SU-DHL-6 (cell line): ENCODE results near the gene TMEM131.

ENCODE experiments used
- H2AFZ ChIP-seq: fragments of 200-600 bp; sonication (generic); 2 replicates; pipeline ENCODE4 v1.6.1; 2014; ENCODE audit warnings: low read depth, mild to moderate bottlenecking, moderate library complexity, mixed read lengths, antibody characterized with exemption, low read length; ENCODE audit not compliant: severe bottlenecking
- H3F3A ChIP-seq: fragments of 200-600 bp; shearing (Covaris generic); 2 replicates; pipeline ENCODE4 v1.6.0; 2016; ENCODE audit warnings: antibody characterized with exemption, mild to moderate bottlenecking; ENCODE audit not compliant: insufficient read depth
- H3K27ac ChIP-seq: fragments of 200-600 bp; sonication (generic); 2 replicates; pipeline ENCODE4 v1.5.1; 2016; ENCODE audit warnings: low read depth, mild to moderate bottlenecking, low read length, moderate library complexity, mixed read lengths
- H3K27me3 ChIP-seq: fragments of 200-600 bp; sonication (generic), shearing (Covaris generic); 2 replicates; pipeline ENCODE4 v1.6.0; 2014; ENCODE audit warnings: mild to moderate bottlenecking, low read length
- H3K36me3 ChIP-seq: fragments of 200-600 bp; sonication (generic); 2 replicates; pipeline ENCODE4 v1.6.1; 2014; ENCODE audit warnings: mild to moderate bottlenecking, low read length, mixed read lengths
- H3K4me2 ChIP-seq: fragments of 300-600, 200-600 bp; shearing (Covaris generic), sonication (generic); 2 replicates; pipeline ENCODE4 v1.6.0; 2014; ENCODE audit warnings: low read length, low read depth, mild to moderate bottlenecking; ENCODE audit not compliant: poor library complexity, severe bottlenecking
- H3K4me3 ChIP-seq: fragments of 200-600 bp; sonication (generic); 2 replicates; pipeline ENCODE4 v1.5.1; 2014; ENCODE audit warnings: antibody characterized with exemption, low read length, mild to moderate bottlenecking, mixed read lengths; ENCODE audit not compliant: insufficient read depth, poor library complexity, severe bottlenecking
- H3K79me2 ChIP-seq: fragments of 200-600 bp; sonication (generic); 2 replicates; pipeline ENCODE4 v1.6.1; 2014; ENCODE audit warnings: mild to moderate bottlenecking, low read length, moderate library complexity; ENCODE audit not compliant: insufficient read depth
- H3K9ac ChIP-seq: fragments of 200-600 bp; sonication (generic); 2 replicates; pipeline ENCODE4 v1.7.0; 2014; ENCODE audit warnings: mild to moderate bottlenecking, low read length
- H3K9me2 ChIP-seq: fragments of 200-600 bp; sonication (generic); replicated peaks from 2 replicates; pipeline ENCODE4 v1.6.1; 2014; ENCODE audit warnings: low read length; ENCODE audit not compliant: insufficient read depth
- H3K9me3 ChIP-seq: fragments of 200-600 bp; sonication (generic); 2 replicates; pipeline ENCODE4 v1.6.1; 2014; ENCODE audit warnings: low read length, mixed read lengths; ENCODE audit not compliant: insufficient read depth
- H4K20me1 ChIP-seq: fragments of 200-600 bp; sonication (generic); 2 replicates; pipeline ENCODE4 v1.6.1; 2014; ENCODE audit warnings: low read depth, mild to moderate bottlenecking, antibody characterized with exemption, low read length, moderate library complexity, mixed read lengths
- CTCF ChIP-seq: fragments of 200-600 bp; sonication (generic); IDR thresholded peaks from one replicate; pipeline ENCODE4 v1.5.1; 2017; ENCODE audit warnings: antibody characterized with exemption, mild to moderate bottlenecking, low read length, moderate library complexity; ENCODE audit not compliant: insufficient read depth, poor library complexity, severe bottlenecking
- EZH2phosphoT487 ChIP-seq: fragments of 200-600 bp; sonication (generic), shearing (Covaris generic); conservative IDR thresholded peaks from 2 replicates; pipeline ENCODE4 v1.6.1; 2018; ENCODE audit warnings: mild to moderate bottlenecking, antibody characterized with exemption, low read length, moderate library complexity, mixed read lengths

Gene TMEM131

GRCh38 chr2:97743913-97744312 is 251.8 kb downstream of the TMEM131 start:
- H3K9me3 ChIP-seq: no peaks in the 10 kb centered on the region
- H3K36me3 ChIP-seq: no peaks in the 10 kb centered on the region
- no peak overlapping the region for H3K4me3 ChIP-seq
- H4K20me1 ChIP-seq: no peaks in the 10 kb centered on the region
- H3K79me2 ChIP-seq: no peaks in the 10 kb centered on the region
- no peaks in the 10 kb centered on the region for H3K9me2 ChIP-seq
- H3F3A ChIP-seq: no peaks in the 10 kb centered on the region
- H3K4me2 ChIP-seq: no peak overlapping the region
- no peaks in the 10 kb centered on the region for H3K27me3 ChIP-seq
- H2AFZ ChIP-seq: no peak overlapping the region
- H3K27ac ChIP-seq: no peak overlapping the region
- TF ChIP-seq CTCF (no peak), EZH2phosphoT487 (no peak)
- H3K9ac ChIP-seq: no peak overlapping the region

GRCh38 chr2:97742381-97742847 is 253.3 kb downstream of the TMEM131 start:
- Histone ChIP-seq H3F3A (no peaks in the 10 kb centered on the region), H3K4me2 (no peak overlapping the region), H2AFZ (no peak overlapping the region), H3K79me2 (no peaks in the 10 kb centered on the region), H3K9me2 (no peaks in the 10 kb centered on the region), H4K20me1 (no peaks in the 10 kb centered on the region), H3K27ac (no peak overlapping the region), H3K9me3 (no peaks in the 10 kb centered on the region), H3K27me3 (no peaks in the 10 kb centered on the region), H3K36me3 (no peaks in the 10 kb centered on the region), H3K4me3 (no peak overlapping the region), H3K9ac (no peak overlapping the region)
- TF ChIP-seq CTCF (no peak), EZH2phosphoT487 (no peak)

- Histone ChIP-seq H3K36me3 (no peaks in the 10 kb centered on the region), H3K27ac (no peak overlapping the region), H2AFZ (no peak overlapping the region), H3K79me2 (no peaks in the 10 kb centered on the region), H3K9me2 (no peaks in the 10 kb centered on the region), H3K27me3 (no peaks in the 10 kb centered on the region), H3F3A (no peaks in the 10 kb centered on the region), H3K9ac (no peak overlapping the region), H3K4me2 (no peak overlapping the region), H3K4me3 (no peak overlapping the region), H3K9me3 (no peaks in the 10 kb centered on the region), H4K20me1 (no peaks in the 10 kb centered on the region)
- TF ChIP-seq EZH2phosphoT487 (no peak), CTCF (no peak)
Measured at GRCh38 chr2:97741686-97742085, 254.1 kb downstream of the TMEM131 start.
